CD4-positive, alpha-beta memory T cell (primary cell): ENCODE measurements around the gene EXOC3. TPM values are rescaled to one million over a fixed set of nuclear protein-coding genes. Genes with fewer than 3 reads are reported as not detected.

Experiments
- CTCF ChIA-PET: fragments of 350-600 bp; sonication (Branson Sonifier 250); formaldehyde crosslinking; loops from one replicate; lab custom pipeline; 2021; ENCODE audit warnings: inconsistent platforms; ENCODE audit not compliant: partially characterized antibody; lab: Charles Lee
- POLR2A ChIA-PET: fragments of 350-600 bp; sonication (Branson Sonifier 250); formaldehyde crosslinking; loops from one replicate; lab custom pipeline; 2021; ENCODE audit not compliant: partially characterized antibody; lab: Charles Lee
- DNase-seq, 5 donors: peaks; one replicate each; pipeline versions ENCODE4 v3.0.0 to v3.0.0-alpha.2; 2020 to 2022; ENCODE audit warnings: mixed read lengths in 1 of 5
- H3K27ac ChIP-seq: one replicate; pipeline ENCODE4 v1.7.0; 2013; ENCODE audit warnings: low read depth, low read length
- H3K27me3 ChIP-seq: 2 replicates; pipeline ENCODE4 v1.7.0; 2013; ENCODE audit warnings: mild to moderate bottlenecking, low read length, moderate library complexity; ENCODE audit not compliant: insufficient read depth
- H3K36me3 ChIP-seq: 2 replicates; pipeline ENCODE4 v1.7.0; 2013; ENCODE audit warnings: mild to moderate bottlenecking, low read length, moderate library complexity; ENCODE audit not compliant: insufficient read depth
- H3K4me1 ChIP-seq: 2 replicates; pipeline ENCODE4 v1.7.0; 2013; ENCODE audit warnings: mild to moderate bottlenecking, low read length, moderate library complexity; ENCODE audit not compliant: insufficient read depth
- H3K4me3 ChIP-seq, 2 donors: one replicate each; pipeline ENCODE4 v1.7.0; 2013; ENCODE audit warnings: low read length in 2 of 2, mild to moderate bottlenecking in 1 of 2
- H3K9me3 ChIP-seq, 2 donors: one replicate each; pipeline ENCODE4 v1.7.0; 2013; ENCODE audit warnings: low read length in 2 of 2, control low read depth in 1 of 2; ENCODE audit not compliant: control insufficient read depth in 1 of 2
- H3K27ac Mint-ChIP-seq, 7 donors: one replicate each; pipeline ENCODE4 v1.8.0; 2020 to 2021; ENCODE audit warnings: mixed read lengths in 7 of 7, mild to moderate bottlenecking in 6 of 7, inconsistent platforms in 3 of 7, moderate library complexity in 3 of 7
- H3K27me3 Mint-ChIP-seq, 2 donors: one replicate each; pipeline ENCODE4 v1.8.0; 2020 to 2021; ENCODE audit warnings: mixed read lengths in 2 of 2
- H3K36me3 Mint-ChIP-seq, 2 donors: one replicate each; pipeline ENCODE4 v1.8.0; 2020 to 2021; ENCODE audit warnings: mixed read lengths in 2 of 2, inconsistent platforms in 1 of 2, mild to moderate bottlenecking in 1 of 2
- H3K4me1 Mint-ChIP-seq, 4 donors: one replicate each; pipeline ENCODE4 v1.8.0; 2020 to 2021; ENCODE audit warnings: mixed read lengths in 4 of 4, mild to moderate bottlenecking in 1 of 4
- H3K4me3 Mint-ChIP-seq, 8 donors: one replicate each; pipeline ENCODE4 v1.8.0; 2020 to 2021; ENCODE audit warnings: mixed read lengths in 8 of 8, mild to moderate bottlenecking in 7 of 8, moderate library complexity in 6 of 8, inconsistent platforms in 3 of 8
- H3K9me3 Mint-ChIP-seq, 8 donors: one replicate each; pipeline ENCODE4 v1.8.0; 2020 to 2021; ENCODE audit warnings: mixed read lengths in 8 of 8, mild to moderate bottlenecking in 5 of 8, inconsistent platforms in 3 of 8, moderate library complexity in 1 of 8
- intact Hi-C: fragments of 100-400 bp; cut with micrococcal nuclease; formaldehyde crosslinking; loops from one replicate; pipeline ENCODE4 v1.15.1; 2023
- polyA plus RNA-seq, 2 donors: library from polyadenylated mRNA; unstranded; fragments of 300-500 nt; fragmentation: Illumina TruSeq; gene quantifications; one replicate each; pipeline ENCODE4 v1.2.3, GENCODE V29; 2021
- total RNA-seq, 2 experiments: library from RNA; stranded (reverse); gene quantifications; one replicate each; pipeline ENCODE4 v1.2.3, GENCODE V29; 2021

The EXOC3 gene
- total and polyA plus RNA-seq, 4 experiments from 2014 or later = 32.0 to 96.1 (median 62.9) TPM

DNA sequence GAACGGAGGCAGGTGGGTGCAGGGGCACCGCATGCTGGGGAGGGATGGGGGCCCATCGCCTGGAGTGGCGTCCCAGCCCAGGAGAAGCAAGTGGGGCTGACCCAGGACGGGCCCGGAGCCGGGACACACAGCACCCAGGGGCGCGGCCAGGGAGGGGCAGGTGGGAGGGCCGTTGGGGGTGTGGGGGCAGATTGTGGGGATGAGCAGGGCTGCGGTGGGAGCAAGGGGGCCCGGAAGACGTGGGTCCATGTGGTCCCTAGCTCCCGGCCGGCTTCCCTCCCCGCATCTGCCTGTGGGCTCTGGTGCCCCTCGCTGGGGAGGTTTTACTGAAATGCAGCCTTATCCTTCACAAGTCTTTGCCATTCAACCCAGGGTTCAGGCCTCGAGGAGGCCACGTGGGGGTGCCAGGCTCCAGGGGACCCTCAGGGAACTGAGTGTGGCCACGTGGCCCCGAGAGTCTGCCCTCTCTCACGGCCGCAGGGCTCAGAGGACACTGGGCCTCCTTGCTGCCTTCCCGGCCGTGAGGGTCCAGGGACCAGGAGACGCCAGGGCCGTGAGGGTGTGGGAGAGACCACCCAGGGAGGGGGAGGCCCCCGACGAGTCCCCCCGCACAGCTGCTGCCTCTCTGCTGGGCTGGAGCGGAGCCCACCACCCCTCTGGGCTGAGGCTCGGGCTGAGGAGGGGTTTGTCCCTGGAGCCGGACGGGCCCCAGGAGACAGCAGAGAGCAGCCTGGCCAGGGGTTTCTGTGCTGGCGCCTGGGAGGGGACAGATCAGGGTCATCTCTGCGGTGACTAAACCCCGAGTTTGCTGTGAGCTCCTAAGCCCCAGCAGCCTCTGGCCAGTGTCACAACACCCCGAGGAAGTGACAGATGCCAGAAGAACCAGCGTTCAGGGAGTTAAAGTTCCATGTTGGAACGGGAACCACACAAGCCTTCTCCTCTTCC, 46.0 kb downstream of the EXOC3 start:
- H3K4me3 Mint-ChIP-seq = no peak overlapping the region
- Histone ChIP-seq H3K27me3 (no peaks in the 10 kb centered on the region), H3K4me3 (no peak overlapping the region), H3K27ac (no peak overlapping the region), H3K36me3 (no peaks in the 10 kb centered on the region), H3K4me1 (no peaks in the 10 kb centered on the region), H3K9me3 (no peaks in the 10 kb centered on the region)
- ChIA-PET POLR2A (no interaction called here), CTCF (no interaction called here)
- H3K9me3 Mint-ChIP-seq = peaks cover 0 to 2% (median 0%) of the 10 kb centered on the region in 8 donors
- no peak for DNase-seq
- peaks cover 0 to 14% (median 2%) of the 10 kb centered on the region in 4 donors for H3K4me1 Mint-ChIP-seq
- intact Hi-C loops = no loop called here
- no peak overlapping the region for H3K27ac Mint-ChIP-seq
- H3K36me3 Mint-ChIP-seq = no peaks in the 10 kb centered on the region
- peaks cover 0 to 4% of the 10 kb centered on the region in 2 donors for H3K27me3 Mint-ChIP-seq

DNA sequence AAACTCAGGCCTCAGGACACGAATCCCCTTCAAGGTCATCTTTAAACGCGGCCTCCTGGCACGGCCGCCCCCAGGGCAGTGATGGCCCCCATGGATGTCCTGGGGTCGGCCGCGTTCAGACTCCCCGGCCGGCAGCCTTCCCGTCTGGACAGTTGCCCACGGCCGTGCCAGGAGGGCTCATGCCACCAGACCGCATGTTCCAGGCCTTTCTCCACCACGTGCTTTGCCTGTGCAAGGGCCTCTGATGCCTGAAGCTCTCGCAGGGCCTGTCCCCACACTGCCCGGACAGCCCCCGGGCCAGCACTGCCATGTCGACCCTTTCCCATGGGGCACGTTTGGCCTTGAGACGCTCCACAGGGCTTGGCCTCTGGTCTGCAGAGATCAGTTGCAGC, 46.7 kb downstream of the EXOC3 start:
- no peak overlapping the region for H3K27ac Mint-ChIP-seq
- Histone ChIP-seq H3K27ac (no peak overlapping the region), H3K36me3 (no peaks in the 10 kb centered on the region), H3K27me3 (no peaks in the 10 kb centered on the region), H3K4me3 (no peak overlapping the region), H3K9me3 (no peaks in the 10 kb centered on the region), H3K4me1 (no peaks in the 10 kb centered on the region)
- no peak overlapping the region for H3K4me3 Mint-ChIP-seq
- DNase-seq = no peak
- intact Hi-C loops = no loop called here
- H3K9me3 Mint-ChIP-seq = peaks cover 0 to 2% (median 0%) of the 10 kb centered on the region in 8 donors
- POLR2A ChIA-PET = no interaction called here
- CTCF ChIA-PET = no interaction called here
- peaks cover 0 to 14% (median 2%) of the 10 kb centered on the region in 4 donors for H3K4me1 Mint-ChIP-seq
- H3K27me3 Mint-ChIP-seq = peaks cover 0 to 4% of the 10 kb centered on the region in 2 donors
- no peaks in the 10 kb centered on the region for H3K36me3 Mint-ChIP-seq

DNA sequence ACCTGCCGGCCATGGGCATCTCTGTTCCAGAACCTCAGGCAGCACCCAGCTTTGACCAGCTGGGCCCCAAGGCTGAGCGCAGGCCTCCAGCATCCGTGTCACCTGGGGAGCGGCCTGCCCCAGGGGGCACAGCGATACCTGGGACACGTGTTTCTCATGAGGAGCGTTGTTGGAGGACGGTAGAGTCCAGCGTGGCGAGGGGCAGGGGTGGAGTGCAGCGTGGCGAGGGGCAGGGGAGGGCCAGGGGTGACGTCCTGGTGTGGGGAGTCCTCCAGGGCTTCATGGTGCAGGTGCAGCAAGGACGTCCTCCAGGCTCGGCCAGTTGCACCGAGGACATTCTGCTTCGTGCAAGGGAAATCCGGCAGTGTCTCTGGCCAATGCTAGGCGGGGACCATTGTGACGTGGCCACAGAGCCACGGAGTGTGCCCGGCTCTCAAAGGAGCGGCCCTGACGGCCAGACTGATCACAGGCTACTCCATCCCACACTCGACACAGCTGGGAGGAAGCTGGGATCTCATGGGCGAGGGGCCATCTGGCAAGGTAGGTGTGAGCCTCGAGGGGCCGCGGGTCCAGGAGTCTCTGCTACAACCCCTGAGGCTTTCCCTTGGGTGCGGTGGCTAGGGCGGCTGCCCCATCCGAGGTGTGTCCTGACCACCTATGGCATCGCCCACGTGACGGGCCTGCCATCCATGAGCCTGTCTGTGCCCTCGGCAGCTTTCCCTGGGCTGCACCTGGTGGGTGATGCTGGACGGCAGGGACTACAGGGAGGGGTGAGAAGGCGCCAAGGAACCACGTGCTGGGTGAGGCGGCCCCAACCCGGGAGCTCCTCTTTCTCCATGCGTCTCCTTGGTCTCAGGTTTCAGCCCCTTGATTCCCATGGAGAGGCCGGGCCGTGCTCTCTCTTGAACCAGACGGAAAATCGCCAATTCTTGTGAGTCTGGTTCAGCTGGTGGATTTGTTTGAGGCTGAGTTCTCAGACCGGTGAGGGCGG, 47.4 kb downstream of the EXOC3 start:
- no peak for DNase-seq
- Mint-ChIP-seq H3K4me1 (peaks cover 0 to 11% (median 2%) of the 10 kb centered on the region in 4 donors), H3K9me3 (peaks cover 0 to 2% (median 0%) of the 10 kb centered on the region in 8 donors), H3K36me3 (no peaks in the 10 kb centered on the region), H3K27me3 (peaks cover 0 to 4% of the 10 kb centered on the region in 2 donors), H3K27ac (no peak overlapping the region), H3K4me3 (no peak overlapping the region)
- POLR2A ChIA-PET = no interaction called here
- Histone ChIP-seq H3K27me3 (no peaks in the 10 kb centered on the region), H3K4me3 (no peak overlapping the region), H3K4me1 (no peaks in the 10 kb centered on the region), H3K36me3 (no peaks in the 10 kb centered on the region), H3K9me3 (no peaks in the 10 kb centered on the region), H3K27ac (no peak overlapping the region)
- CTCF ChIA-PET = no interaction called here
- intact Hi-C loops = no loop called here

DNA sequence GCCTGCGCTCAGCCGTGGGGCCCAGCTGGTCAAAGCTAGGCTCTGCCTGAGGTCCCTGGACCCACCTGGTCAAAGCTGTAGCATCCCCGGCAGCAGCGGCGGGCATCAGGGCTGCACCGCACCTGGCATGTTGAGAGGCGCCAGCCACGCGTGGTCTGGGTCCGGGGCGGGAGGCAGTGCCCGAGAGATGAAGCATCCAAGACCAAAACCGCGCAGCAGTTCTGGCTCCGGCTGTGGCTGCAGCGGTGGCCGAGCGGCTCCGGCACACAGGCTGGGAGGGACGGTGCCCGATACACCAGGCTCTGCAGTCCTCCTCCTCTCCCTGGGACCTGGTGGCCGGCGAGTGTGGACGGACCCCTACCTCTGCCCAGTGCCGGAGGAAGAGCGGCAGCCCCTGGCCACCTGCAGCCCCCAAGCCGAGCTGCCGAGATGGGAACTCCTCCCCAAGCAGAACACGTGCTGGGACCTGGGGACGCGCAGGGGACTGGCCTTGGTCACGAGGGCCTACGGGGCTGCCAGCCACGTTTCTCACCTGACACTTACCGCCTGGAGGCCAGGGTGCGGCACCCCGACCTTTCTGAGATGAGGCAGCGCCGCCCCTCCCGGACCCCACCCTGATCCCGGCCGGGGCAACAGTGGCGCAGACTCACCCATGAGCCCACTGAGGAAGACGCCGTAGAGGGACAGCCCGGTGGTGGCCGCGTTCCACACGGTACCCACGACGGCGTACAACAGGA, 48.3 kb downstream of the EXOC3 start:
- CTCF ChIA-PET = no interaction called here
- H3K4me3 Mint-ChIP-seq = no peak overlapping the region
- POLR2A ChIA-PET = no interaction called here
- H3K4me1 ChIP-seq = no peaks in the 10 kb centered on the region
- H3K27me3 ChIP-seq = no peaks in the 10 kb centered on the region
- no peak overlapping the region for H3K4me3 ChIP-seq
- intact Hi-C loops = no loop called here
- H3K9me3 ChIP-seq = no peaks in the 10 kb centered on the region
- no peaks in the 10 kb centered on the region for H3K36me3 Mint-ChIP-seq
- H3K27ac Mint-ChIP-seq = no peak overlapping the region
- DNase-seq = no peak
- H3K4me1 Mint-ChIP-seq = peaks cover 0 to 3% (median under 1%) of the 10 kb centered on the region in 4 donors
- H3K36me3 ChIP-seq = no peaks in the 10 kb centered on the region
- H3K9me3 Mint-ChIP-seq = peaks cover 0 to 2% (median 0%) of the 10 kb centered on the region in 8 donors
- H3K27me3 Mint-ChIP-seq = peaks cover 0 to 3% of the 10 kb centered on the region in 2 donors
- H3K27ac ChIP-seq = no peak overlapping the region

DNA sequence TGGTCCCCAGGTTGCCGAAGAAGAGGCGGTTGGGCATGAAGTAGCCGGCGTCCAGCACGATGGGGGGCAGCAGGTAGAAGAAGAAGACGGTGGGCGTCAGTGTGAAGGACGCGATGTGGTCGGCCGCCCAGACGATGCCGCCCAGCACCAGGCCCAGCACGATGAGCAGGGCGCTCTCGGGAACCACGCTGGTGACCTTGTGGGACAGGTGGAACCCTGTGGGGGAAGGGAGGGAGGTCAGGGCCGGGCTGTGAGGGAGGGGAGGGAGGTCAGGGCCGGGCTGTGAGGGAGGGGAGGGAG, 48.8 kb downstream of the EXOC3 start:
- H3K27ac ChIP-seq = no peak overlapping the region
- ChIA-PET CTCF (no interaction called here), POLR2A (no interaction called here)
- H3K4me1 Mint-ChIP-seq = no peaks in the 10 kb centered on the region
- no peak overlapping the region for H3K4me3 Mint-ChIP-seq
- peaks cover 0 to 2% (median 0%) of the 10 kb centered on the region in 8 donors for H3K9me3 Mint-ChIP-seq
- H3K36me3 Mint-ChIP-seq = no peaks in the 10 kb centered on the region
- H3K9me3 ChIP-seq = no peaks in the 10 kb centered on the region
- H3K27me3 Mint-ChIP-seq = peaks cover 0 to 2% of the 10 kb centered on the region in 2 donors
- no peak for DNase-seq
- no peaks in the 10 kb centered on the region for H3K4me1 ChIP-seq
- no peak overlapping the region for H3K27ac Mint-ChIP-seq
- no peaks in the 10 kb centered on the region for H3K36me3 ChIP-seq
- H3K4me3 ChIP-seq = no peak overlapping the region
- intact Hi-C loops = no loop called here
- no peaks in the 10 kb centered on the region for H3K27me3 ChIP-seq

DNA sequence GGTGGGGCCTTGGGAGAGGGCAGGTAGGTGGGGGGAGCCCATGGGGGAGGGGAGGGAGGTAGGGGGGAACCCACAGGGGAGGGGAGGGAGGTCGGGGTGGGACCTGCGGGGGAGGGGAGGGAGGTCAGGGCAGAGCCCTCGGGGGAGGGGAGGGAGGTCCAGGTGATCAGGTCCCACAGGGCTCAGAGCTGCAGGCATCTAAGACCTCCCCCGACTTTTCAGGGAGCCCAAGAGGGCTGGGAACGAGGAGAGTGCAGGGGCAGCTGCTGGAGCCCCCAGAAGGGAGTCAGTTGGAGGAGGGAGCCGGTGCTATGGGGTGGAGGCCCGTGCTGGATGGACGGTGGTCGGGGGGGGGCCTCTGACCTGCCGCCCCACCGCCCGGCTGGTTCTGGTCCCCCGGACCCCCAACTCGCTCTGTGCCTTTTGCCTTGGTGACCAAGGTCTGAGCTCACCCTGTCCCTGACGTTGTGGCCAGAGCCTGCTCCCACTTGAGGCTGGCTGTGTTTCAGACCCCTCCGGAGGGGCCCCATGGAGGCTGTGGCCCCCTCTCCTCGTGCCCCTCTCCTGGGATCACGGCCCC, 49.4 kb downstream of the EXOC3 start:
- H3K27ac ChIP-seq = no peak overlapping the region
- POLR2A ChIA-PET = no interaction called here
- peaks cover 0 to 2% (median 0%) of the 10 kb centered on the region in 8 donors for H3K9me3 Mint-ChIP-seq

More for the DNA sequence above, 49.4 kb downstream of the EXOC3 start:
- H3K27me3 Mint-ChIP-seq = peaks cover under 1 to 2% of the 10 kb centered on the region in 2 donors
- H3K36me3 Mint-ChIP-seq = no peaks in the 10 kb centered on the region
- no peaks in the 10 kb centered on the region for H3K4me1 Mint-ChIP-seq
- CTCF ChIA-PET = no interaction called here
- H3K9me3 ChIP-seq = no peaks in the 10 kb centered on the region
- H3K4me1 ChIP-seq = no peaks in the 10 kb centered on the region
- no peak overlapping the region for H3K4me3 ChIP-seq
- no peak for DNase-seq
- H3K4me3 Mint-ChIP-seq = no peak overlapping the region
- H3K27ac Mint-ChIP-seq = no peak overlapping the region
- no peaks in the 10 kb centered on the region for H3K36me3 ChIP-seq
- intact Hi-C loops = no loop called here
- H3K27me3 ChIP-seq = no peaks in the 10 kb centered on the region
